Iris pigment epithelial cell (primary cell): ENCODE data around the gene ATP5PB.

Source experiments
- DNase-seq: peaks from one replicate; pipeline ENCODE4 v3.0.0-alpha.2; 2011; ENCODE audit warnings: low read depth

ATP5PB gene, protein sequence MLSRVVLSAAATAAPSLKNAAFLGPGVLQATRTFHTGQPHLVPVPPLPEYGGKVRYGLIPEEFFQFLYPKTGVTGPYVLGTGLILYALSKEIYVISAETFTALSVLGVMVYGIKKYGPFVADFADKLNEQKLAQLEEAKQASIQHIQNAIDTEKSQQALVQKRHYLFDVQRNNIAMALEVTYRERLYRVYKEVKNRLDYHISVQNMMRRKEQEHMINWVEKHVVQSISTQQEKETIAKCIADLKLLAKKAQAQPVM

DNA sequence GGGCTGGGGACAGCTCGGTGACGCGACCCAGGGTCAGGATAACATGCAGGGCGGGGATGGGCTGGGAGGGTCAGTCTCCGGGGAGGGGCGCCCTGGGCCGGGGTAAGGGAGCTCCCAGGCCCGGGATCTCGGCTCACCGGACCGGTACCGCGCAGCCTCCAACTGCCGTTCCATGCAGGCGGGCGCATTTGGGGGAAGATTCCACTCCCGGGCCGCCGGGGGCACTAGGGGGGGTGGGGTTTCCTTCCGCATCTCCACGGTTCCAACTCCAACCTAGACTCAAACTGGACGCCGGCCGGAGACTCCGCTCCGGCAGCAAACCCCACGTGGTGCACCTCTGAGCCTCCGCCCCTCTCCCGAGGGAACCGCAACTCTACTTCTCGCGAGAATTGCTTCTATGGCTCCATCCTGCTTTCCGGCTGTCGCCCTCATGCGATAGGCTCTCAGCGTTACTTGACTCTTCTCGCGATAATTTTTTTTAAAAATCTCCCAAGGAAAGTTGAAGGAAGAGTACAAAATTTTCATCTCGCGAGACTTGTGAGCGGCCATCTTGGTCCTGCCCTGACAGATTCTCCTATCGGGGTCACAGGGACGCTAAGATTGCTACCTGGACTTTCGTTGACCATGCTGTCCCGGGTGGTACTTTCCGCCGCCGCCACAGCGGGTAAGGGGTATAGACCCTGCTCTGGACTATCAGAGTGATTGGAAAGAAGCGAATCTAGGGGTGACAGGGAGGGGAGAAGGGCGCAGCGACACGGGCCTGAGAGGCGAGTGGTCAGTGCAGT, at the start of gene ATP5PB, which contains the start of gene WDR77:
TSS of gene ATP5PB (plus strand) at position 547 of the 785 bp plus-strand sequence. CDS start at position 625, 78 bp downstream.
TSS of gene WDR77 (minus strand) at position 339 of the 785 bp plus-strand sequence. CDS start at position 252, 87 bp downstream.
- DNase-seq: peak; percentile 98

DNA sequence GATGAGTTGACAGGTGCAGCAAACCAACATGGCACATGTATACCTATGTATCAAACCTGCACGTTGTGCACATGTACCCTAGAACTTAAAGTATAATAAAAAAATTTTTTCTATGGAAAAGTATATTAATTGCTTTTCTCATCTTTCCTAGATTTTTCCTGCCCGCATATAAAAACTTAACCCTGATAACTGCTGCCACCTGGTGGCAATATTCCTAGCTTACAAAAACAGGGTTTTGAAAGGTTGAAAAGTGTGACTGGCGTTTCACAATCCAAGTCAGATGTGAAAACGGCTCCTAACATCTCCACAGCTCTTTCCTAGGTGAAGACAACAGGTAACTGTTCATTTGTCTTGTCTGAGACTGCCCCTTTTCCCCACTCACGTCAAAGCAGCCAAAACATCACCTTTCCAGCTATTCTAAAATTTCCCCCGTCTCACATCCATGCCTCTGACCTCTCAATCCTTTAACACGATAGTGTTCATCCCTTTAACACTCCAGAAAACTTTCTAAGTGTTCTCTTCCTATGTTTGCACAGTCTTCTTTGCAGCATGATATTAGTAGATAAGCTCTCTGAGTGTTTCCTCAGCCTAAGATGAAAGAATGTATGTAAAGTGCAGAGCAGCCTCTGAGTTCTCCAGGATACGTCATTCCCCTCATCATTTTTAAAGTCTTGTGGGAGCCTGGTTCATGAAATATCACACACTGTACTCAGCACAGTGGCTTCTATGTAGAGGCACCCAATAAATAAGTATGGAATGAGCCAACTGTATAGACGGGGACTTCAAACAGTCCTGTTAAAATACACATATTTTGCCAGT, 49.3 kb upstream of the ATP5PB start:
- peak; percentile 50 for DNase-seq

DNA sequence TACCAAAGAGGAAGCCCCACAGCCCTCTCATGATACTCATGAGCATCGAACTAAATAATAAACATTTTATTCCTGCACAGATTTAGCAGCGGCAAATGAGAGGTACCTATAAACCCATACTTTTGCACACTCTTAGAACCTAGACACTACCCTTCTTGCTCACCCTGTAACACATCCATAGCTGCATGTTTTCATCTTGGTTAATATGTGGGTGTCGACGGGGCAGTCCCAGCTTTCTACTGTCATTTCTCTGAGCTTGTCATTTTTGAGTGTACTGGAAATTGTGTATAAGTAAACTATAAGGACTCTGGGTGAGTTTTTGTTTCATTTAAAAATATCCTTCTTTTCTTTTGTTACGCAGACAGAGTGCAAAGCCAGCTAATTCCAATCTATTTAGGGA, 47.2 kb upstream of the ATP5PB start:
- DNase-seq: no peak

DNA sequence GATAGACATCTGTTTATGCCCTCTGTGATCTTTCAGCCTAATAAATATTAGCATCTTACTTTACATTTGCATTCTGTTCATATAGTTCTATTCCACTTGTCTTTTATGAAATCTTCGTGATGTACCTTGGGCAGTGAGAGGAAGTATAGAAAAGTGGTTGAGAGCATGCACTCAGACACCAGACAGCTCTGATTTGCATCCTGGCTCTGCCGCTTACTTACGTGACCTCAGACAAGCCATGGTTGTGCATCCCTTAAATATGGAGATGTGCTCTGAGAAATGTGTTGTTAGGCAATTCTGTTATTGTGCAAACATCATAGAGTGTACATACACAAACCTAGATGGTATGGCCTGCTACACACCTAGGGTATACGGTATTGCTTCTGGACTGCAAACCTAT, 44.7 kb upstream of the ATP5PB start:
- DNase-seq: no peak

DNA sequence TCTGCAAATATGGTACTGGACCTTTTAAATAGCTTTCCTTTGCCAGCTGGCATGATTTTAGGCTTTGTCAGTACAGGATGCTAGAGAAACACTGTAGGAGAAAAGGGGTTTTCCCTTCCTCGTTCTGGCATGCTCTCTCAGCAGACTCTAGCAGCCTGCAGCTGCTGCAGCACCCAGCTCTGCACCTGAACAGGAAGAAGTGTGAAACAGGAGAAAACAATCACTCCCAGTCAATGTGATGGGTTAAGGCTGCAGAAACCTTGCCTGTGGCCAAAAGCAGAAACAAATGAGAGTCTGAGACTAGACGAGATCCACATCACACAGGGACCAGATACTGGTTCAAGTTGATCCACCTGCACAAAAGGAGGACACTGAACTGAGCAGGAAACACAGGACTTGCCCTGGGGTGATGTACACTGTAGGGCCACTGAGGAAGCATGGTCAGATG, 42.9 kb upstream of the ATP5PB start:
- DNase-seq: peak; percentile 35

DNA sequence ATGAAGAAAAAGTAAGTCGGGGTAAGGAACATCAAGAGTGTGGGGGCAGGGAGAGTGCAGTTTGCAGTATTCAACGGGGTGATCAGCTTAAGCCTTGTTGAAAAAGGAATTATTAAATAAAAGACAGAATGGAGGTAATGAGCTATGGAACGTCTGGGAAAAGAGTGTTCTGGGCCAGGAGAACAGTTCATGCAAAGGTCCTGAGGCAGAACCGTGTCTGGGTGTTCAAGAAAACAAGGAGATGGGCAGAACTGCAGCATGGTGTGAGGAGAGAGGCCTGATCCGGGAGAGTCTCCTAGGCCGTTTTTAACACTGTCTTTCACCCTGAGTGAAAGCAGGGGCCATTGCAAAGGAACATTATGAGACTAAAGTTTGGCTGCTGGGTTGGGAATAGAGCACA, 42.0 kb upstream of the ATP5PB start:
- no peak for DNase-seq

DNA sequence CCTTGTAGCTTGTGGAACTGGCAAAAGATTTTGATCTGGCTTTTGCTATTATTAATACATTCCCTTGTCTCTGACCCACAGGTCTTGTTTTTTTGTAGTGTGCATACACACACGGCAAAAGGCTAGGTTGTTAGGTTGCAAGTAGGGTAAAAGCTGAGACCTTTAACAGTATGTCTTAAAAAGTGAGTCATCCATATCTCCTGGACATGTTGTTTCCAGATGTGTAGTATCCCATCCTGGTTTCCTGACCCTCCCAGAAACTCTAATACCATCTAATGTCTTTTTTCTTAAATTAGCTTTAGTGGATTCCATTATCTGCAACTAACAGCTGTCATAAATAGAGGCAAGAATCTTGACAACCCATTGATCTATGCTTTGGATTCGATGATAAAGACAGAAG, 36.4 kb upstream of the ATP5PB start:
- DNase-seq: no peak

DNA sequence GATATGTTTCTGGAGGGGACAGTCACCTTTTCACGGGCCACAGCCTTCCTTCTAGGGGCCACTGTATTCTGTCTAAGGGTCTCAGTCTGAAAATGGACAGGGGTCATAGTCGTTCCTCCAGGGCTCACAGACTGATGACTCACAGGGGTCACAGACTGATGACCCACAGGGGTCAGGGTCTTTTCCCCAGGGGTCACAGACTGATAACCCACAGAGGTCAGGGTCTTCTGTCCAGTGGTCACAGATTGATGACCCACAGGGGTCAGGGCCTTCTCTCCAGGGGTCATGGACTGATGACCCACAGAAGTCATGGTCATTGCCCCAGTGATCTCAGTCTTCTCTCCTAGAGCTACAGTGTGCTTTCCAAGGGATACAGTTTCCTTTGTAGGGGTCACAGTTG, 34.5 kb upstream of the ATP5PB start:
- no peak for DNase-seq

DNA sequence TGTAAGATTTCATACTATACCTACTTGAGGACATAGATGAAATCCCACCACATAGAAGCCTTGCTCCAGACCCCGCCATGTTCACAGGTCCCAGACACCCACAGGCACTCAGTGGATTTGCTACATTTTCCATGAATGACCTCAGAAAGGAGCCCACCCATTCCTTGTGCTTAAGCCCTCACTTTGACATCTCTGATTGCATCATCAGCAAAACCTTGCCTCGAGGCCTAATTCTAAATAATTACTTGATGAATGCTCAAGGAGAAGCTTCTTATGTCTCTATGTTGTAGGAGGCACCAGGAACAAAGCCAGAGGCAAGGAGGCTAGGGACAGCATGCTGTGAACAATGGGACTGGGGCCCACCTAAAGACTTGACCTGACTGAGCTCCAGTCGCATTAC, 33.8 kb upstream of the ATP5PB start:
- no peak for DNase-seq

DNA sequence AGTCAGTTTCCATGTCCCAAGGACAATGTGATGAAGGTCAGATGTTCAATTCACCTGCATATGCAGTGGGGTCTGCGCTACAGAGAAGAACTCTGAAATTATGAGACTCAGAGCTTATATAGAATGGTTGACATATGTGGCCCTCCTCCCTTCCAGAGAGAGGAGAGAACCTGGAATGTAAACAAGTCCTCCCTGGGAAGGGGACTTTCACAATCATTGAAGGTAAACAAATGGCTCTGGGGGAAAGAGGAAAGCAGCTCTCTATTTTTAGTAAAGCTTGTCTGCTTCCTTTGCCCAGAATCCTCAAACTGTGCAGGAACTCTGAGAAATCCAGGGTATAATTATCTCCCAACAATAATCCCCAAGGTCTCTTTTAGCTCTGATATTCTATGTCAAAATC, 31.5 kb upstream of the ATP5PB start:
- peak; percentile 55 for DNase-seq

DNA sequence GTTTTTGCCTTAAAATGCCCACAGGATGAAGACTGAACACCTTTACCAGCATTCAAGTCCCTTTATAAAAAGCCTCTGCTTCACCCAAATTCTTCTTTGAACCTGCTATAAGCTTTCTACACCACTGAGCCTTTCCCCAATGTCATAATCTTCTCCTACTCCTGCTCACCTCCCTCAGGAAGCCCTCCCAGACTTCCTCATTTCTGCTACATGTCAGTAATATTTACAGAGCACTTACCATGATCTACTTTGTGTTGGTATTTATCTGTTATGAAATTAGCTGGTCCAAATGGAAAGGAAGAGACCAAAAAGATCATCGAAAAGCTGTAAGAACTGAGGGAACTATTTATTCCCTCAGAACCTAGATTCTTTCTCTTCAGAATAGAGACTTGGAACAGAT, 30.2 kb upstream of the ATP5PB start:
- no peak for DNase-seq

DNA sequence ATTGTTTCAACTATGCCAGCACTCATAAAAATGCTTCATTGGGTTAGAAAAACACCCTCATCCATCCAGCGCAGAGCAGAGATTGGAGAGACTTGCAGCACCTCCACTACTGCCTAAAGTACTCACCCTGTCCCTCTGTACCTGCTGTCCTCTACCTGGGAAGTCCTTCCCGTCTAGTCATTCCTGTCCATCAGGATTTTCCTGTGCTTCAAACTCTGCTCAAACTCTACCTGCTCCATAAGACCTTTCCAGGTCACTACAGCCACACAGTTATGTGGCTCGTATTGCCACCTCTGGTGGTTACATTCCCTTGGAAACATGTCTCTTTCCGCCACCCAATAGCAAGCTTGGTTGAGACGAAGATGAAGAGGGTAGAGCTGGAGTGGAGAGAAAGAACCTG, 28.9 kb upstream of the ATP5PB start:
- DNase-seq: no peak

DNA sequence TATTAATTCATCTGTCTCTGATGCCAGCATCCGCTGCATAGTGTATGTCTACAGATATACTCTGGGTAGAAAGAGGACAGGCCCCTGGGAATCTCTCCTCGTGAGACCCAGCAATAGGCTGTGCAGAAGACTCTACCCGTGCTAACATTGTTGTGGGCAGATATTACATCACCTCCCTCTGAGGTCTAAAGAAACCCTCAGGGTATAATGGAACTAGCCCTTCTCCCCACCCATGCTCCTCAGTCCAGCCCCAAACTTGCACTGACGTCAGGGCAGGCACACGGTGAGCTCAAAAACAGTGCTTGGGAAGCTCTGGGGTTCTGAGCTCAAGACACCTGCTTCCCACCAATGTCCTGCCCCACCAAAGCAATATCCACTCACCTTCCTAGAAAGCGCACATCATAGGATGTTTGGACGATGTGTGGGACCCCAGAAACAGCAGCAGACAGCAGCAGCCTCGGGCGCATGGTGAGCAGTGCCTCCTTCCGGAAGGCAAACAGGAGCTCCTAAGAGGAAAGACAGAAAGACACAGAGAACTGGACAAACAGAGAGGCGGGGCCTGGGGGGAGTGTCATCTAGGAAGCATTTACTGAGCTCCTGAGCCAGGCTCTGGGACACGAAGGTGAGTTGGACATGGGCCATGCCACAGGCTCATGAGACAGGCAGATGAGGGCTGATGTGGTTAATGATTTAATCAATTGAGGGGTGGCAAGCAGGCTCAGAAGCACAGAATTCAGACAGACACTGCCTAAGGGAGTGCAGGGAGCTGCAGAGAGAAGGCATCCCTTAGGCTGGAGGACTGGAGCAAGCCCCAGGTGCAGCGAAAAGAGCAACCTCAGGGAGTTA, 26.5 kb upstream of the ATP5PB start:
- no peak for DNase-seq

DNA sequence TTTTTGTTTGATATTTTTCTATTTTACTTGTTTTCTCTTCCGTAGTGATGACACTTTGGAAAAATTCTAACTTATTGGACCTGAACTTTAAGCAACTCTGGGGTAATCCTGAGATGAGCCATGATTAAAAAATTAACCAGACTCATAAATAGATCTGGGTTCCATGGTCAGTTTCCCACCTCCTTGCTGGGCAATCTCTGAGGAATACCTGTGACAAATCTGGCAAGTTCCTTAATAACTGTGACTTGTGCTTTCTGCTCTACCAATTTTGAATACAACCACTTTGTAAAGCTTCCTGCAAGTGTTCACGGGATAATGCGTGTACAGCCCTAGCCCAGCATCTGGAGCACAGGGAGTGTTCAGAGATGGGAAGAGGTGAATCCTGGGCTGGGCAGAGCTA, 25.0 kb upstream of the ATP5PB start:
- DNase-seq: no peak

DNA sequence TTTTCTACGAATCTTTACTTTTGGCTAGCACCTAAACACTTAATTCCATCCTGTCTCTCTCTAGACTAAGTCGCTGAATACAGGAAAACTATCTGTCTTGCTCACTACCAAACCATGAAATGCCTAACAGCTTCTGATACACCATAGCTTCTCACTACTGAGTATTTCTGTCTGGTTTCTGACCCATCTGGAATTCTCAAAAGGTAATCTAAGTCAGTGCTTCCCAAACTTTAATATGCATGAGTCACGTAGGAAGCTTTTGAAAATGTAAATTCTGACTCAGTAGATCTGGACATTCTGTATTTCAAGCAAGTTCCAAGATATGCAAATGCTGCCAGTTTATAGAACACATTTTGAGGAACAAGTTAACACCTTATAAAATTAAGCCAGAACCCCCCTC, 12.5 kb upstream of the ATP5PB start:
- DNase-seq: peak; percentile 51

DNA sequence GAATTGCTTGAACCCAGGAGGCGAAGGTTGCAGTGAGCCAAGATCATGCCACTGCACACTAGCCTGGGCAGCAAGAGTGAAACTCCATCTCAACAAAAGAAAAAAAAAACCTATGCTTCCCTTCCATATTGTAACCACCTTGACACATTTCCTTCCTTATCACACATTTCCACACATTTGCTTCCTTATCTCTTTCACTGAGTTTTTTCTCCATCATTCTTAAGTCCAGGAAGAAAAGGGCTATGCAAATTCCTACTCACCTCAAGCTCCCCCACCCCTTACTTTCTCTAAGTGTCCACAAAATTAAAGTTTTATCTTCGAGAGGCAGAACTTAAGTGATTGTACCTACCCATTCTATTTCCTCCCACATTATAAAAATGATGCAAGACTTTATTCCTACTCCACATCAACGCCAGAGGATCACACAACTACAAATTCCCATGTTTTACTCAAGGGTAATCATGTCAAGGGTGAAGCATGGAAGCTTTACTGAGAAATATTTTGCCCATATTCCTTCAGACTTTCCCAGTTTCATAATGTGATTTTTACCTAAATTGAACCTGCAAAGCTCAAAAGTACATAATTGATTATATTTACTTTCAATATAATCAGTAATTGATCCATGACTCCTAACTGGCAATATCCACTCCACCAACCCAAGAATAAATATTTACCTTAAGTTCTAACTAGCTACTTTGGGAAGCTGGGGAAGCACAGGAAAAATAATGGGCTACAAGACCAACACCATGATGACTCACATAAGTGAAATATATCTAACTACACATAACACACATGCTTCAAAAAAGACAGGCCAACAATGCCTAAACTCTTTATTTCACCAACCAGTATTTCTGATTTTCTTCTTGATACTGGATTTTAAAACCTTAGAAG, 9.6 kb upstream of the ATP5PB start:
- no peak for DNase-seq

DNA sequence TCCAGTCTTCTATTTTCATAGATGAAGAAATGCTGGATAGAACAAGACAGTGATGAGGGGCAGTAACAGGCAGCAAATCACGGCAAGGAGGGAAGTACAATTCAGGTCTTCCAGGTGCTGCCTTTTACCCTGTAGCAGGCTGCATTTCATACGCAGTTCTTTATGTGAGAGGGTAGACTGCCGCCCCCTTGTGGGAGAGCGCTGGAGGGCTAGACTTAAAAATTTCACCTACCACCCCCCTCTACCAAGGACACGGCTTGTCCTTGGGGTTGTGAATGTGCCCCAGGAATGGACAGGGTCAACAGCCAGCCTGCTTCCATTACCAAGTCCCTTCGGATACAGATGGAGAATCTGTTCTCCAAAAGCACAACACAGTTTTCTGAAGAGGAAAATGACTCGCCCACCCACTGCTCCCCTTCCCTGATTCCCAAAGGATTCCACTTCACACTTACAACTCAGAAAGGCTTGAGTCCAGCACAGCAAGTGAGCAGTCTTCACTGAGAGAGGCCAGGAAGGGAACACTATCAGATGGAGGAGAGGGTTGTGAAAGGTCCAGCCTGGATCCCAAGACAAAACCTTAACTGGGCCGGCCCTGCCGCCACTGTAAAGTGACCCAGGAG, 7.6 kb upstream of the ATP5PB start:
- peak; percentile 36 for DNase-seq

DNA sequence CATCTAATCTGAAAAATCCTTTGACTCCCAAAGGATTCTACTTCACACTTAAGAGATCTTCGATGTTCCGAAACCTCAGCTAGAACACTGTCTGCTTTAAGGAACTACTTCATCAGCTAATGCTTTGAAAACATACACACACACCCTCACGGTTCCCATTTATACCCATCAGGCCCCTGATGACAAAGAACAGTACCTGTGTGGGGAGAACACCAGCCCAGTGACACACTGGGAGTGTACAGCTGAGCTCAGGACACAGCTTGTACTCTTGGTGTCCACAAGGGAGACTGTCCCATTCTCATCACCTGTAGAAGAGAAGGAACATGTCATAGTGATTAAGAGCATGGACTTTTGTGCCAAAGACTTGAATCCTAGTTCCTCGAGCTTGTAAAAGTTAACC, 6.8 kb upstream of the ATP5PB start:
- DNase-seq: no peak

DNA sequence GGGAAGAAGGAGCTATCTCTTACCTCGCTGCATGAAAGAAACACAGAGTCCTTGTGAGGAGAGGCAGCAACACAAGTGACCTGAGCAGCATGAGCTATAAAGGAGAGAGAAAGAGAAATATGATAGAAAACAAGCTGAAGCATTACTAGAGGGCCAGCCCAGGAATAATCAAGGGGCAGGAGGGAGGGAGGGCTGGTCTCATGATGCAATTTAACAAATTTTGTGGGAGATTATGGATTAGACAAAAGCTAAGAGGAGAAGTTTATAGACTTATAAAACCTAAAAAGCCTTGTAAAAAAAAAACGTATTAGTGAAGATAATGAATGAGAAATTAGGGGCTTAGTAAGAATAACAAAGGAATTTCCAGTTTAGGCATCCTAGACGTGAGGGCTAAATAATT, 5.2 kb upstream of the ATP5PB start:
- no peak for DNase-seq

DNA sequence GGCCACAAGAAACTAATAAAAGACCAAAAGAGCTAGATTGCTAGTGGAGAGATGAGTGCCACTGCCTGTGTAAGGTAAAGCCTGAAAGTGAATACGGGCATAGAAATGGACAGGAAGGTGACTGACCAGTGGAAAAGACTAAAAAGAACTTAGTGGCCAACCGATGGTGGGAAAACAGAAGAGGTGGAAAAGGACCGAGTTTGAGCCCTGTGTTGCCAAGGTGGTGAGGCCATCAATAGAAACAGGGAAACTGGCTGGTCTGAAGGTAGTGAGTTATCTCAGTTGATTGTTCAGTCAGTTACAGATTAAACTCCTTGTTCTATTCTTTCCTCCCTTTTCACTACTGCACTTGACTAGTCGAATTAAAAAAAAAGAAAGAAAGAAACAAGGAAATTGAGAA, 2.7 kb upstream of the ATP5PB start:
- DNase-seq: no peak
